ENCODE results near the gene CDH16.

DNA sequence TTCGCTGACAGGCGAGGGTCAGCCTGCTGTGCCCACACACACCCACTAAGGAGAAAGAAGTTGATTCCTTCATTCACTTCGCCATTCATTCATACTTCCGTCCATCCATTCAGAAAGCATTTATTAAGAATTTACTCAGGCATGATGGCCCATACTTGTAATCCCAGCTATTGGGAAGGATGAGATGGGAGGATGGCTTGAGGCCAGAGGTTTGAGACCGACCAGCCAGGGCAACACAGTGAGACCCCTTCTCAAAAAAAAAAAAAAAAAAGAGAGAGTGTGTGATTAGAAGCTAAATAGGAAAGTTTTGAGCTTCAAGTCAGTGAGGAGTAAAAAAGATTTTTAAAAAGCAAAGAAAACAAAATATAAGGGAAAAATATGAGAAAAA is 25.4 kb upstream of the CDH16 start:
- TF ChIP-seq, protein P1, sequence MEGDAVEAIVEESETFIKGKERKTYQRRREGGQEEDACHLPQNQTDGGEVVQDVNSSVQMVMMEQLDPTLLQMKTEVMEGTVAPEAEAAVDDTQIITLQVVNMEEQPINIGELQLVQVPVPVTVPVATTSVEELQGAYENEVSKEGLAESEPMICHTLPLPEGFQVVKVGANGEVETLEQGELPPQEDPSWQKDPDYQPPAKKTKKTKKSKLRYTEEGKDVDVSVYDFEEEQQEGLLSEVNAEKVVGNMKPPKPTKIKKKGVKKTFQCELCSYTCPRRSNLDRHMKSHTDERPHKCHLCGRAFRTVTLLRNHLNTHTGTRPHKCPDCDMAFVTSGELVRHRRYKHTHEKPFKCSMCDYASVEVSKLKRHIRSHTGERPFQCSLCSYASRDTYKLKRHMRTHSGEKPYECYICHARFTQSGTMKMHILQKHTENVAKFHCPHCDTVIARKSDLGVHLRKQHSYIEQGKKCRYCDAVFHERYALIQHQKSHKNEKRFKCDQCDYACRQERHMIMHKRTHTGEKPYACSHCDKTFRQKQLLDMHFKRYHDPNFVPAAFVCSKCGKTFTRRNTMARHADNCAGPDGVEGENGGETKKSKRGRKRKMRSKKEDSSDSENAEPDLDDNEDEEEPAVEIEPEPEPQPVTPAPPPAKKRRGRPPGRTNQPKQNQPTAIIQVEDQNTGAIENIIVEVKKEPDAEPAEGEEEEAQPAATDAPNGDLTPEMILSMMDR (conservative IDR thresholded peaks at IDR 0.05), result no peak
- TF ChIP-seq ZFX (IDR thresholded peaks at IDR 0.05), result no peak
